Colon (tissue), 2 donors: ENCODE results near the gene KRTAP13-1.

ENCODE experiments used
- FAIRE-seq: peaks from 2 replicates; lab custom pipeline; 2012; peaks lifted over from hg19 to GRCh38; lab: Jason Lieb, UNC
- donor health status: control.
- donor health status: control.

KRTAP13-1 gene

DNA sequence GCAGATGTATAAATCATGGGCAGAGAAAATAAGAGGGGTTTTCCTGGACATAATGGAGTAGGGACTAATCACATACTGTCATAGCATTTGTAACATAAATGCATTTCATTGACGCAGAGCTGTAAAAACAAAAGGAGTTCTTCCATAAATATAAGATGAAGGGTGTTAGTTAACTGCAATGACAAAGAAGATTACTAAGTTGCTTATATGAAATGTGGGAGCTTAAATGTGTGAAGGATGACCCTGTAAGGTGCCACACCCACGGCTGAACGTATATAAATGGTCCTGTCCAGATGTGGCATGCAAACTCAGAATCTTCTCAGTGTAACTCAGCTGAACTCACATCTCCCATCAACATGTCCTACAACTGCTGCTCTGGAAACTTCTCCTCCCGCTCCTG, at the start of gene KRTAP13-1:
Gene KRTAP13-1, plus strand, starts transcription at position 301 of the 400 bp plus-strand sequence. Its CDS starts 56 bp downstream, at position 357.
- no peak for FAIRE-seq

- FAIRE-seq, result no peak
Observed at GRCh38 chr21:30348506-30348905, 47.3 kb upstream of the KRTAP13-1 start, which contains the start of gene KRTAP23-1. KRTAP23-1 (minus strand) TSS chr21:30348606; CDS start chr21:30348606, 0 bp downstream.

- no peak for FAIRE-seq
Observed at GRCh38 chr21:30349572-30349971, 46.3 kb upstream of the KRTAP13-1 start.

DNA sequence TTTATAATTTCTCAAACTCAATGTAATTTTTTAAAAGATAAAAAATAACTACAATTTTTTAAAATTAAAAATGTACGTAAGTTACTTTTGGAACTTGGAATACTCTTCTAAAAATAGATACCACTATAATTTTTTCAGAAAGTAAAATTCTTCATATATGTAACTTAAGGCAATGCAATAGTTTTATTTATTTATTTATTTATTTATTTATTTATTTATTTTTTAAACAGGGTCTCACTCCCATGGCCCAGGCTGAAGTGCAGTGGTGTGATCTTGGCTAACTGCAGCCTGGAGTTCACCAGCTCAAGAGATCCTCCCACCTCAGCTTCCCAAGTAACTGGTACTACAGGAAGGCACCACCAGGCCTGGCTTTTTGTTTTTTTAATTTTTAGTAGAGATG, 44.3 kb upstream of the KRTAP13-1 start:
- FAIRE-seq, result no peak

- FAIRE-seq, result no peak
Observed at GRCh38 chr21:30354308-30355005, 41.4 kb upstream of the KRTAP13-1 start.

DNA sequence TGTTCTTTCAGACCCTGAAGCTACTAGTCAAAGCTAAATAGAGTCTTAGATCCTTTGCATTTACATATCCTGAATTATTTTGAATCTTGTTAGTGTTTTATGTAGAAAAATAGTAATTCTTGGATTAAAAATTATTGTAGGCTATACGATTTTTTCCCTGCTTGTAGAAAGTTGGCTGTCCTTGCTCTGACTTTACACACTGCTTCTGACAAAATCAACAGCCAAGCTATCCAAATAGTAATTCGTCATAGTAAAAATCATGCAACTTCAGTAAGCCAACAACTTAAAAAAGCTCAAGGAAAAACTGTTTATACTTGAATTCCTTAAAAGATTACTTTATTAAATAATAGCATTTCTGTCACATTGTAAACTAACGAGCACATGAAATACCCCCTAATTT, 39.9 kb upstream of the KRTAP13-1 start:
- no peak for FAIRE-seq

- no peak for FAIRE-seq
Observed at GRCh38 chr21:30372139-30372770, 23.6 kb upstream of the KRTAP13-1 start, which contains the start of gene KRTAP13-2. KRTAP13-2 (minus strand) TSS chr21:30372271; CDS start chr21:30372213, 58 bp downstream.

DNA sequence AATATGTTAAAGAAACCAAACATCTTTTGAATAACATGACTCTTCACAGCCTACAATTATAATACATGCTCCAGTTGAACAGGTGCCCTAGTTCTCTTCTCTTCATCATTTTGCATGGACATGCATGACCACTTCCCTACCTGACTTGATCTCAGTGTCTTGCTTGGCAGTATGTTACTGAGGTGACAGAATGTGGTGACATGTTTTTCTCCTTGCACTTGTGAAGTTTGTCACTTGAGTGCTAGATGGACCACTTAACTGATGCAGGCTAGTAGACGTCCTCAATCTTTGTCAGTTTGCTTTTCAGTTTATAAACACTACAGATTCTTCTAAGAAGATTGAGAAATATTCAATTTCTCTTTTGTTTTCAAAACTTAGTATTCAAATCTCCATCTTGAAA, 13.6 kb upstream of the KRTAP13-1 start:
- FAIRE-seq, result no peak

DNA sequence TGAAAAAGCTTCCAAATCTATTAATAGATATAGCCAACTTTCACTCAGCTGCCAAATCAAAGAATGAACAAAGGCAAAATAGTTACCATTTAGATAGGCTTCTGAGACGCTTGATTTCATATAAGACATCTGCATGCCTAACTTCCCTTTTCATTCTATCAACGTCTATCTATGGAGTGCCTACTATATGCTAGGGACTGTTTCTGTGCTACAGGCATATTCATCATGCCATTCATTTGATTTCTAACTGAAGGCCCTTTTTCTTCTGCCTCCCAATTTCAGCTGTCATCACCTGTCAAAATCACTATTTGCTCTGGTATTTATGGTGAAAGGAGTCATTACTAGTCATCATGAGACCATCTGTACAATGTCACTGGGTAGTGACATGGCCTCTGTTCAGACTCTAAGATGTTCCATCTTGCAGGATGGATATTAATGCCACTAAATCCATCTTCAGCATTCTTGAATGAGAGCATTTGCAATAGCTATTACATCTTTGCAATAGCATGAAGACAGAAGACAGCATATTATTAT, 4.3 kb upstream of the KRTAP13-1 start:
- FAIRE-seq, result no peak

- no peak for FAIRE-seq
Observed at GRCh38 chr21:30408782-30409494, 13.1 kb downstream of the KRTAP13-1 start.

- FAIRE-seq, result no peak
Observed at GRCh38 chr21:30415993-30416392, 20.2 kb downstream of the KRTAP13-1 start.

GRCh38 chr21:30425826-30426225, 30.0 kb downstream of the KRTAP13-1 start, which contains the start of gene KRTAP13-3:
KRTAP13-3 (minus strand) TSS chr21:30425926; CDS start chr21:30425912, 14 bp downstream.
- no peak for FAIRE-seq

DNA sequence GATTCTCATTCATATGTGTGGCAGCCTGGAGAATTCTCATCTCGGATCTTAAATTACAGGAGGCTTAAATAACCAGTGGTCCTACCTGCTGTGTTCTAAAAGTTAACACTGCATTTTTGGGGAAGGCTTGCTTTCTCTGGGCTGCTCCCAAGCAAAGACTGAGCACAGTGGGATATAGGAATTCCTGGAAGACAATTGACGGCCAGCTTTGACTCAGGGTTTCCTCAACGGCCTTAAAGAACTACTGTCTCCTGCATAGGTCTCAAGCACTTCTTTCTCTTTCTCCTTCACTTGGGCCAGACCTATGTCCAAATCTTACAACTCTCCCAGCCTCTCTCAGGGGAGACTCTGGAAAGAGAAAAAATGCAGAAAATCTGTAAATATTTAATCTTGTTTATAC, 30.9 kb downstream of the KRTAP13-1 start:
- no peak for FAIRE-seq

DNA sequence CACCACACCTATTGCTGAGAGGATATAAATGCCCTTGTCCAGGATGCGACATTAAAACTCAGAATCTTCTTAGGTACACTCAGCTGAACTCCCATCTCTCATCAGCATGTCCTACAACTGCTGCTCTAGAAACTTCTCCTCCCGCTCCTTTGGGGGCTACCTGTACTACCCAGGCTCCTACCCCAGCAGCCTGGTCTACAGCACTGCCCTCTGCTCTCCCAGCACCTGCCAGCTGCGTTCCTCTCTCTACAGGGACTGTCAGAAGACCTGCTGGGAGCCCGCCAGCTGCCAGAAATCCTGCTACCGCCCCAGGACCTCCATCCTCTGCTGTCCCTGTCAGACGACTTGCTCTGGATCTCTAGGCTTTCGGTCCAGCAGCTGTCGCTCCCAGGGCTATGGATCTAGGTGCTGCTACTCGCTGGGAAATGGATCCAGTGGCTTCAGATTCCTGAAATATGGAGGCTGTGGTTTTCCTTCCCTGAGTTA, 34.4 kb downstream of the KRTAP13-1 start, which contains the start of gene KRTAP13-4:
Gene KRTAP13-4, plus strand, starts transcription at position 51 of the 486 bp plus-strand sequence. Its CDS starts 56 bp downstream, at position 107.
- no peak for FAIRE-seq

- no peak for FAIRE-seq
Observed at GRCh38 chr21:30434033-30434631, 38.3 kb downstream of the KRTAP13-1 start.

DNA sequence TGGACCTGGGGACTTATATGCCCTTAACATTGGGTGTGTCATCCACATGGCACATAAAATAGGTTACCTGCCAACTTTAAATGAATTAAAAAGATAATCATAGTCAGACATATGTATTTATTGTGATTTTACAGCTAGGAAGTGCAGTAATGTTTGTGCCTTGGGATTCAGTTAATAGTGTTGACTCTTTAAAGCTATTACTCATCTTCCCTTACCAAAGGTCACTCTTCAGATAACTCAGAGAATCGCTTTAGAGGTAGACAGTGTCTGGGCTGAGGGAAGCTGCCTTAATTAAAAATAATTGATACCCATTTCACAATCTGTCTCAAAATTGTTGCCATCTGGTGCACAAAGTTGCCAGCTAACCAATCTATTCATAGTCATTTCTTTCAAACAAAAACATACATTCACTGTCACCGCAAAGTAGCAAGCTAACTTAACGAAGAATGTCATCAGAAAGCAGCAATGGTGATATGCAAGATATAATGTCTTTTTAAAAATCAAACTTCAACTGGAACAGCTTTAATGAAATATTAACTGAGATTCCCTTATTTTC, 41.3 kb downstream of the KRTAP13-1 start:
- FAIRE-seq, result no peak

DNA sequence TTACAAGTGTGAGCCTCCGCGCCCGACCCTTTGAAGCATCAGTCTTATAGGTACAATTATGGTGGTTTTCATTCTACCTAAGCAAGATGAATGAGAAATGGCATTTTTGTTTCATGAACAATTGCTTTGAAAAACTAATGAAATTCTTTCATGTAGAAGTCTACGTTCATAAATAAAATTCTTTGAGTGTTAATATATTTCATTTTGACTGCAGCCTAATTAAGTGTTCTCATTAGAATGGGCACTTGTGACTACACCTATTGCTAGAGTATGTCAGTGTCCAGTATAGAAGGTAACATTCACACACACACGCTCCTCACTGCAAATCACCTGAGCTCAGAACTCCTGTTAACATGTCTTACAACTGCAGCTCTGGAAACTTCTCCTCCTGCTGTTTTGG, 44.1 kb downstream of the KRTAP13-1 start, which contains the start of gene KRTAP15-1:
Gene KRTAP15-1, plus strand, starts transcription at position 301 of the 400 bp plus-strand sequence. Its CDS starts 53 bp downstream, at position 354.
- FAIRE-seq, result no peak

DNA sequence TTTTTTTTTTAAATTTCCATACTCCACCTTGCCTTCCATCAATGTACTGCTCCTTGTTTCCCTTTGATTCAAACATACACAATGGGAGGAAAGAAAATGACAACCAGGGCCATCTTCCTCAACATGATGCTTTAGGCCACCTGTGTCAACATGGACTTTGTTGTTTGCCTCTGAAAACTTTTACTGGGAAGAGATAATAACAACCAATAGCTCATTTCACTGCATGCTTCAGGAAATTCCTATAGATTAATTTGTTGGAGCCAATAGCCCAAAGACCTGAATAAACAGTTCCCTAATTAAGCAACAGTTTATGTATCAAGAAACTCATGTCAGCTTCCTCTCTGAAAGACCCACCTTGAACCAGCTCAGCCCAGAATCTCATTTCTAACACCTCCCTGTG, 47.4 kb downstream of the KRTAP13-1 start:
- FAIRE-seq, result no peak

GRCh38 chr21:30444204-30444603, 48.4 kb downstream of the KRTAP13-1 start:
- FAIRE-seq, result no peak
